ENCODE data around the gene JAZF1.

The JAZF1 gene

GRCh38 chr7:28136420-28136819, 44.2 kb downstream of the JAZF1 start:
- DNase-seq (ENCODE audit: low read depth in 3 of 3), result no peak

DNA sequence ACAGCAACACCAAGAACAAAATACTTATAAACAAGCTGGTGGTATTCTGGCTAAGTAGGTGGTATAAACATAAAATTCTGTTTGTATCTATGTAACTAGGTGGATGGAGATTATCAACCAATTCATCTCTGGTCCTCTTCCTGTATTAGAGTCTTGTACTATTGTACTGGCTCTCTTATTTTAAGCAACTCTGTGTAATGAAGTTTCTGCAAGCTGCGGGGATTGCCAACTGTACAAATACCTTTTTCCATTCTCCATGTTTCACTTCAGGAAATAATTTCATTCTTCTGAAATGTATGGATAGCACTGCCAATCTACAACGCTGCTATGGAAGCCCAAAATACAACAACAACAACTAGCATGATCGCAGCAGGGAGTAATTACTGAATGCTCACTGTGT, 44.8 kb downstream of the JAZF1 start:
- no peak for DNase-seq (ENCODE audit: low read depth in 3 of 3)

GRCh38 chr7:28135315-28135714, 45.3 kb downstream of the JAZF1 start:
- no peak for DNase-seq (ENCODE audit: low read depth in 3 of 3)

DNA sequence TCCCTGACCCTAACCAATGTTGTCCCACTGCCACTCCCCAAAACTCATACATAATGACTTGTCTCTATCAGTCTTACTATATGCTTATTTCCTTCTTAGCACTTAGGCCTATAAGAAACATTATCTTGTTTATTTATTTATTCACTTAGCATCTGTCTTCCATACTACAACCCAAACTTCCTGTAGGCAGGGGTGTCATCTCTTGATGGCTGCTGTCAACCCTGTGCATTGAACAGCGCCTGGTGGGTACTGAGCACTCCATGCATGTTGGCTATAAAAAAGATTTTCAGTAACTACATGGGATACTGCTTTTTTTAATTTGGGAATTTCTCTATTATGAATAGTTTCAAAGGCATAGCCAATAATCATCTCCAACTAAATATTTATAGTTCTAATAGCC, 46.7 kb downstream of the JAZF1 start:
- DNase-seq (ENCODE audit: low read depth in 3 of 3), result no peak

- no peak for DNase-seq (ENCODE audit: low read depth in 3 of 3)
Observed at GRCh38 chr7:28132959-28133870, 47.4 kb downstream of the JAZF1 start.

- no peak for DNase-seq (ENCODE audit: low read depth in 3 of 3)
Observed at GRCh38 chr7:28130277-28130676, 50.3 kb downstream of the JAZF1 start.

DNA sequence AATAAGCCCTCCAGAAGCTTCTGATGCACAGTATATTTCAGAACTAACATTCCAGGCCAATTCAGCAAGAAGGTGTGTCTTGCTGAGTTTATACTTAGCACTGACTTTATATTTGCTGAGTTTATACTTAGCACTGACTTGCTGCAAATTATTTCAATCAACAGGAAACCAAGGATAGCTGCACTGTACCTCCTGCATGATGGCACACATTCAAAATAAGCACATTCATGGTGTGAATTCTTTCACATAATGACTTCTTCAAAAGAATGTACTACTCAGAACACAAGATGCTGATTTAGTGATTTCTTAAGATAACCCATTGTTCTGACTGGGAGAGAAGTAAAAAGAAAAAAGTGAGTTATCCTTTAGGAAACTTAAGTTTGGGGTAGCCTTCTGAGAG, 52.0 kb downstream of the JAZF1 start:
- DNase-seq (ENCODE audit: low read depth in 3 of 3), result no peak

- DNase-seq (ENCODE audit: low read depth in 3 of 3), result no peak
Observed at GRCh38 chr7:28126410-28127041, 54.1 kb downstream of the JAZF1 start.

DNA sequence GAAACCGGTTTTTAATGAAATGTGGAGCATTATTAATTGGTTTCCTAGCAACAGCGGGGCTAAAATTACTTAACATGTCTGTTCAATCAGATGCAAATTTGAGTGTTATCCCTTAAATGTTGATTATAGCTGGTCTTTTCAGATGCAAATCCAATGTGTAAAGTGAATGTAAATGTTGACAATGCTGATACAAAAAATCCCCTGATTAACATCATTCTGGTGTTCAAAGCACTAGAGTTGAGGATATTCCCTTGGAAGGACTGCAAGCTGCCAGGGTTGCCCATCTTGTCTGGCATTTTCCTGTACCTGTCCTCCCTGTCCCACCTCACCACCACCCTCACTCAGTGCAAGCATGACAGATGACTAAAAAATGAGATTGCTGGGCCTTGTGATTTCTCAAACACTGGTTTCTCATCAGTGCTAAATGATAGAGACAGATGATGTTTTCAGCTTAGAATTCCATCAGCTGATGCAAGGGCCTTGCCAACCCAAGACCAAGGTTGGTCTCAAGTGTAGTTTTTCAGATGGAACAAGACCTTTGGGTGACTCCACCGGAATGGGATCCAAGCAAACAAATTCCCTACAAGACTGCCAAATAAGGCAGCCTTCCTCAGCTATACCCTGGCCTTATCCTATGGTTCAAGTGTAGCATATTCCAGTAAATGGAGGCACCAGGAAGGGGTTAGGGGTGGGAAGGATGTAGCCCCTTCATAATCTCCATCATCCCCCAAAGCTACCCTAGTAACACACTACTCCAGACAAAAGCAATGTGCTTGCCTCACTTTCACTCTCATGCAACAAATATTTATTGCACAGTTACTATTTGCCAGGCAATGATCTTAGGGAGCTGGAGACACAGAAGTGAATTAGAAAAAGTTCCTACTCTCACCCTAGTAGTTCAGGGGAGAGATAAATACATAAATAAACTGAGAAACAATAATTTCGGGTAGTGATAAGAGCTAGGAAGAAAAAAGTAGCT, 54.9 kb downstream of the JAZF1 start:
- DNase-seq (ENCODE audit: low read depth in 3 of 3), result no peak

DNA sequence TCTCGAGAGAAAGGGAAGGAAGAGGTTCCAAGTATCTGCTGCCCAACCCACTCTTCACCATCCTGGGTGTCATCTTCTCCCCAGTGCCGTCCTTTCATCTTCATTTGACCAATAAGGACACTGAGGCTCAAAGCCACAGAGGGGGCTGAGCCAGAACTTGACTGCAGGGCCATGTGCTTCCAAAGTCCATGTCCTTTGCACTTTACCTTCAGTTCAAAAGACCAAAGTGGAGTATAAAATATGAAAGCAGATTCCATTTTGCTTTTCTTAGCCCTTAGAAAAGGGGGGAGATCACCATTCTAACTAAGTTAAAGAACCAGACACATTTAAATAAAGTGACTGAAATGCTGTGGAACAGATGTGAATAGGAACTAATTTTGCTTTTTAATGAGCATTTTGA, 56.2 kb downstream of the JAZF1 start:
- DNase-seq (ENCODE audit: low read depth in 3 of 3), result no peak

DNA sequence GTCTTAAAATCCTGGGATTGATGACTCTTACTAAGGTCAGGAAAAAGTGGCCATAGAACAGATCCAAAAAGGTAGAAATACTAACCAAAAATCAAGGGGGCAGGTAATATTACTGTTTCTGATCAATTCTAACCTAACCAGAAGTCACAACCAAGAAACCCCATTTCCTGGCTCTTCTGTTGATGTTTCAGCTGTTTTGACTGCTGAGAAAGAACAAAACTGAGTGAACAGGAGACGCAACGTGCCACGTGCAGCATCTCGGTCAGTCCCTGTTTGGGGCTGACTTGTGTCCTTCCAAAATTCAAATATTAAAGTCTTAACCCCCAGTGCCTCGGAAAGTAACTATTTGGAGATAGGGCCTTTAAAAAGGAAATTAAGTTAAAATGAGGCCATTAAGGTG, 56.8 kb downstream of the JAZF1 start:
- DNase-seq (ENCODE audit: low read depth in 3 of 3), result no peak

GRCh38 chr7:28121496-28121895, 59.1 kb downstream of the JAZF1 start:
- no peak for DNase-seq (ENCODE audit: low read depth in 3 of 3)

DNA sequence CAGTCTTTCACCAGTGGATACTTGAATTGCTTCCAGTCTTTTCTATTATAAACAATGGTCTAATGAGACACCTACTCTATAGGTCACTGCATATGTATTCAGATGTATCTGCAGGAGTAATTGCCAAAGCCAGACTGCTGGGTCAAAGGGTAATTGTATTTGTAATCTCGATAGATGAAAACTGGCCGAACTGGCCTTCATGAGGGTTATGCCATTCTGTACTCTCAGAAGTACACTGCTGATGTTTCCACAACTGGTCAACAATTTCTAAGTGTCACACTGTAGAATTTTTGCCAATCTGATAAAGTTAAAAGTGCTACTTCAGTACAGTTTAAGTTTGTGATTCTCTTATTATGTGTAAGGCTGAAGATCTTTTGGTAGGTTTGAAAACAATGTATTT, 64.6 kb downstream of the JAZF1 start:
- DNase-seq (ENCODE audit: low read depth in 3 of 3), result no peak

- no peak for DNase-seq (ENCODE audit: low read depth in 3 of 3)
Observed at GRCh38 chr7:28115261-28115660, 65.3 kb downstream of the JAZF1 start.

DNA sequence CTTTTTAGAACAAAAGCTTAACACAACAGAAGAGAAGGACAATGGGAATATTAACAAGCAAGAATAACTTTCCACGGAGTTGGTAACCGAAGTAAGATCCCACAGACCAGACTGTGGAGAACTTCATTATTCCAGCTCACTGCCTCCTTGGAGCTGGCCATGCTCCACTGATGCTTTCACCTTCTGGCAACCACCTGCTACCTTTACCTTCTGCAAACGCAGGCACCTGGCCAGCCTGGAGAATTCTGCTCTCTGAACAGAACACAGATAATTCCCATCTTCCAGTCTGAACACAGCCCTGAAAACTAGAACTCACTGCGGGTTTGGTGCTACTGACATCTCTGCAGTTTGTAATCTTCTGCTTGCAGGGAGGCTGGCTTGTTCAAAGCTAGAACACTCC, 66.5 kb downstream of the JAZF1 start:
- no peak for DNase-seq (ENCODE audit: low read depth in 3 of 3)

GRCh38 chr7:28112883-28113540, 67.6 kb downstream of the JAZF1 start:
- no peak for DNase-seq (ENCODE audit: low read depth in 3 of 3)

- no peak for DNase-seq (ENCODE audit: low read depth in 3 of 3)
Observed at GRCh38 chr7:28112467-28112866, 68.1 kb downstream of the JAZF1 start.

GRCh38 chr7:28112012-28112411, 68.6 kb downstream of the JAZF1 start:
- DNase-seq (ENCODE audit: low read depth in 3 of 3), result no peak

- no peak for DNase-seq (ENCODE audit: low read depth in 3 of 3)
Observed at GRCh38 chr7:28110427-28111012, 70.1 kb downstream of the JAZF1 start.

DNA sequence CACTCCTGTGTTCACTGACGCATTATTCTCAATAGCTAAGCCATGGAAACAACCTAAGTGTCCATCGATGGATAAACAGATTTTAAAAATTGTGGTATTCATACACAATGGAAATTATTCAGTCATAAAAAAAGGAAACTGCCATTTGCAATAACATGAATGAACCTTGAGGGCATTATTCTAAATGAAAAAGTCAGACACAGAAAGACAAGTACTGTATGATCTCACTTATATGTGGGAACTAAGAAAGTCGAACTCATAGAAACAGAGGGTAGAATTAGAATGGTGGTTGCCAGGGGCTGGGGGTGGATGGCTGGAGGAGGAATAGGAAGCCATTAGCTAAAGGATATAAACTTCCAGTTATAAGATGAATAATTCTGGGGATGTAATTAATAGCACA, 71.8 kb downstream of the JAZF1 start:
- no peak for DNase-seq (ENCODE audit: low read depth in 3 of 3)

DNA sequence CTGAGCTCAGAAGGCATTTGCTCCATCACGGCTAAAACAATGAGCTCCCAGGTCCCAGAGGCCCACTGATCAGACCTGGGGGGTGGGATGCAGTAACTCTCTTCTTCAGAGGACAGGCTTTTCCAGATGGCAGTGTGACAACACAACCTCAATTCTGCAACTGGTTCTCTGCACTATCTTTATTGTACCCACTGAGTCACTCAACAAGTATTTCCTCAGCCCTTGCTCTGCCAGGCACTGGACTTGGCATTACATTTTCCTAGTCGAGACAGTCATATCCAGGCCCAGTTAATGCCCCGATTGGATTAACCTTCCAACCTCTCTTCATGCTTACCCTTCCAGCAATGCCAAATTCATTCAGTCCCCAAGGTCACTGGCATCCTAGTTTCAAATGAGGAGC, 72.6 kb downstream of the JAZF1 start:
- no peak for DNase-seq (ENCODE audit: low read depth in 3 of 3)
